Measurements from ENCODE around the gene GNL2. TPM values are rescaled to one million over a fixed set of nuclear protein-coding genes. Genes with fewer than 3 reads are reported as not detected.

GNL2 gene
- total RNA-seq, 1 experiment from 2014 or later: 74.7 TPM

DNA sequence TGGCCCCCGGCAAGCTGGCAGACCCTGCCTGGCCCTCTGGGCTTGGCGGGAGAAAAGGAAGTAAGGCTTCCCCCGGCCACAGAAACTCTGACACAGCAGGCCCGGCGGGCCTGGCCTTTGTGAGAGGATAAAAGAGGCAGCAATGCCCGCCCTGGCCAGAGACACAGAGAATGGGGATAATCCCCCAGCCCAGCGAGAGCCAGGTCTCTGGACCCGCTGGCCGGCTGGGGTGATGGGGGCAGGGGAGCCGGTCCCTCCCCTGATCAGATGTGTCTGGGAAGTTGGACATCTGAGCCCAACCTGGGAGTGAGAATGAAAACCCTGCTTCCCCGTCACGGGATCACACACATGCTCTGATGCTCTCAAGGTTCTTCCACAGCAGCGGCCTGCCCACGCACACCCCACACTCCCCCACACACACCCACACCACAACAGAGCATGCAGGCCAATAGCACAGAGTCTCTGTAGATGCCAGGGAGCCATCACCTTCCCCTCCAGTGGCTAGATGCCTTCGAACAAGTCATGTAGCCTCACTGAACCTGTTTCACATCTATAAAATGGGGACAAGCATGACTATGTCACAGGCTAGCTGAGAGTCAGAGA, 34.8 kb upstream of the GNL2 start:
- Mint-ChIP-seq H3K9me3 (ENCODE audit: low read depth, unreplicated experiment) (no peaks in the 10 kb centered on the region), H3K27me3 (ENCODE audit: unreplicated experiment) (no peaks in the 10 kb centered on the region), H3K27ac (ENCODE audit: unreplicated experiment) (no peak overlapping the region), H3K4me1 (ENCODE audit: low read depth, unreplicated experiment) (no peaks in the 10 kb centered on the region), H3K36me3 (ENCODE audit: insufficient read depth, unreplicated experiment) (no peaks in the 10 kb centered on the region), H3K4me3 (ENCODE audit: low read depth, unreplicated experiment) (no peak overlapping the region)
- TF ChIP-seq, protein P1, sequence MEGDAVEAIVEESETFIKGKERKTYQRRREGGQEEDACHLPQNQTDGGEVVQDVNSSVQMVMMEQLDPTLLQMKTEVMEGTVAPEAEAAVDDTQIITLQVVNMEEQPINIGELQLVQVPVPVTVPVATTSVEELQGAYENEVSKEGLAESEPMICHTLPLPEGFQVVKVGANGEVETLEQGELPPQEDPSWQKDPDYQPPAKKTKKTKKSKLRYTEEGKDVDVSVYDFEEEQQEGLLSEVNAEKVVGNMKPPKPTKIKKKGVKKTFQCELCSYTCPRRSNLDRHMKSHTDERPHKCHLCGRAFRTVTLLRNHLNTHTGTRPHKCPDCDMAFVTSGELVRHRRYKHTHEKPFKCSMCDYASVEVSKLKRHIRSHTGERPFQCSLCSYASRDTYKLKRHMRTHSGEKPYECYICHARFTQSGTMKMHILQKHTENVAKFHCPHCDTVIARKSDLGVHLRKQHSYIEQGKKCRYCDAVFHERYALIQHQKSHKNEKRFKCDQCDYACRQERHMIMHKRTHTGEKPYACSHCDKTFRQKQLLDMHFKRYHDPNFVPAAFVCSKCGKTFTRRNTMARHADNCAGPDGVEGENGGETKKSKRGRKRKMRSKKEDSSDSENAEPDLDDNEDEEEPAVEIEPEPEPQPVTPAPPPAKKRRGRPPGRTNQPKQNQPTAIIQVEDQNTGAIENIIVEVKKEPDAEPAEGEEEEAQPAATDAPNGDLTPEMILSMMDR (IDR thresholded peaks at IDR 0.05; ENCODE audit: unreplicated experiment): no peak
- no peak for DNase-seq
- CTCF ChIA-PET: no interaction called here
- BruUV-seq (replicated peaks): no TSS peak
- intact Hi-C loops (cut with micrococcal nuclease; ENCODE audit: unreplicated experiment): no loop called here

DNA sequence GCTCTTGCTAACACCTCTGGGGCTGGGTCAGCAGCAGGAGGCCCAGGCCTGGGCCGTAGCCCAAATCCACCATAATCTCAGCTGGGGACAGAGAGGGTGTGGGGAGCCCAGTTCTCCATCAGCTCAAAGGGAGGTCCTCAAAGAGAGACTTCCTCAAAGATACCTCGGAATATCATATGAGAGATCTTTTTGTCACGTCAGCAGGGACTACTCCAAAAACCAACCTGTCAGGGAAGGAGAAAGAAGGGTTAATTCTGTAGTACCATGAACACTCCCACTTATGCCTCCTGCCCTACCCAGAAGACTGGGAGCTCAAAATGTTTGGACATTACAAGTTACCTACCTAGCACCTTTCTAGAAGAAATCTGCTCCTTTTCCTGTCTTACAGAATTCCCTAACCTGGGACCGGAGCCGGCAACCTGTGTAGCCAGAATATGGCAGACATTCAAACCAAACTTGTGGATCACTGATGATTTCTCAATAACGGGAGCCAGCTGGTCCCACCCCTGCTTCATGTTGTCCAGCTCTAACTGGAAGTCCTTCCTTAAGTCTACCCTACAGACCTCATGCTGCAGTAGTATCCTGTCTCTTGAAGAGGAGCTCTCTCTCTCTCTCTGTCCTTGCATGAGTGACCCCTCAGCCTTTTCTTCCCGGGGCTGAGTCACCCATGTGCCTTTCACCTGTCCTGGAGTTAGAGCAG, 34.1 kb upstream of the GNL2 start:
- CTCF ChIA-PET: no interaction called here
- BruUV-seq (replicated peaks): no TSS peak
- no peaks in the 10 kb centered on the region for H3K9me3 Mint-ChIP-seq (ENCODE audit: low read depth, unreplicated experiment)
- H3K4me1 Mint-ChIP-seq (ENCODE audit: low read depth, unreplicated experiment): no peaks in the 10 kb centered on the region
- TF ChIP-seq, protein P1 (IDR thresholded peaks at IDR 0.05; ENCODE audit: unreplicated experiment): no peak
- no peak for DNase-seq
- no peak overlapping the region for H3K27ac Mint-ChIP-seq (ENCODE audit: unreplicated experiment)
- H3K36me3 Mint-ChIP-seq (ENCODE audit: insufficient read depth, unreplicated experiment): no peaks in the 10 kb centered on the region
- intact Hi-C loops (cut with micrococcal nuclease; ENCODE audit: unreplicated experiment): no loop called here
- no peaks in the 10 kb centered on the region for H3K27me3 Mint-ChIP-seq (ENCODE audit: unreplicated experiment)
- no peak overlapping the region for H3K4me3 Mint-ChIP-seq (ENCODE audit: low read depth, unreplicated experiment)

DNA sequence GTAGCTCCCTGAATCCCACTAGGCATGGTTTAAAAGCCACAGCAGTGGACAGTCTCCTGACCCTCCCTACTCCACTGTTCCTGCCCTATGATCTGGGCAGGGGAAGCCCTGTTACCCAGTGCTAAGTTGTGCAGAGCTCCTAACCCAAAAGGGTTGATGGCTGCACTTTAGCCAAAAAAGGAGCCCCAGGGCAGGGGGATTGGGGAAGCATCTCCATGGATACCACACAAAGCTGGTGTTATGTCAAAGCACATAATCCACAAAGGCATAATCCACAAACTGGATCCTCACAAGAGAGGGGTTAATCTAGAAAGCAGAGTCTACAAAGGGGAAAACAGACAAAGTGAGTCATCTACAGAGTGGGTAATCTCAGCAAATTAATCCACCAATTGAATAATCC, 33.3 kb upstream of the GNL2 start:
- Mint-ChIP-seq H3K4me3 (ENCODE audit: low read depth, unreplicated experiment) (no peak overlapping the region), H3K27me3 (ENCODE audit: unreplicated experiment) (no peaks in the 10 kb centered on the region), H3K36me3 (ENCODE audit: insufficient read depth, unreplicated experiment) (no peaks in the 10 kb centered on the region), H3K27ac (ENCODE audit: unreplicated experiment) (no peak overlapping the region), H3K9me3 (ENCODE audit: low read depth, unreplicated experiment) (no peaks in the 10 kb centered on the region), H3K4me1 (ENCODE audit: low read depth, unreplicated experiment) (no peaks in the 10 kb centered on the region)
- BruUV-seq (replicated peaks): no TSS peak
- TF ChIP-seq, protein P1 (IDR thresholded peaks at IDR 0.05; ENCODE audit: unreplicated experiment): no peak
- DNase-seq: no peak
- CTCF ChIA-PET: no interaction called here
- intact Hi-C loops (cut with micrococcal nuclease; ENCODE audit: unreplicated experiment): no loop called here

DNA sequence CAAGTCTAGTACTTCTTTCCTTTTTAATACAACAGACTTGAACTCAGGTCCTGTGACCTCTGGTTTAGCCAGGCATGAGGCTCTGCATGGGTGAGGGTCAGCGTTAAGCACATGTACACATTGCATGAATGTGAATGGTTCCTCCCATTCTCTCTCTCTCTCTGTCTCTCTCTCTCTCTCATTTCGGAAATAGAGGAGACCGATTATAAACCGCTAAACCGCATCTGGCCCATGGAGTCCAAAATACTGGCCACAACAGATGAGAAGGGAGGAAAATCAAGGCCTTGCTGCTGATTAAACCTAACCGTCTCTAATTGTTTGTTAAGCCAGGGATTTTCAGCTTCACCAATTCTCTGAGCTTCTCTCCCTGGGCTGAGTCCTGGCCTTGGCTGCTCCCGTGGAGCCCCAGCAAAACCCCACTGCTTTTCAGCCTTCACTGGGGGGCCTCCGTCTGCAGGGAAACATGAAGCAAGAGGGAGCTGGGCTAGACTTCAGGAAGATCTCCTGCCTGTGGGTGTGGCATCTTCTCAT, 32.4 kb upstream of the GNL2 start:
- no peak overlapping the region for H3K27ac Mint-ChIP-seq (ENCODE audit: unreplicated experiment)
- no peak for DNase-seq
- no TSS peak for BruUV-seq (replicated peaks)
- H3K4me1 Mint-ChIP-seq (ENCODE audit: low read depth, unreplicated experiment): no peaks in the 10 kb centered on the region
- CTCF ChIA-PET: no interaction called here
- no peaks in the 10 kb centered on the region for H3K36me3 Mint-ChIP-seq (ENCODE audit: insufficient read depth, unreplicated experiment)
- no peaks in the 10 kb centered on the region for H3K9me3 Mint-ChIP-seq (ENCODE audit: low read depth, unreplicated experiment)
- intact Hi-C loops (cut with micrococcal nuclease; ENCODE audit: unreplicated experiment): no loop called here
- H3K27me3 Mint-ChIP-seq (ENCODE audit: unreplicated experiment): no peaks in the 10 kb centered on the region
- TF ChIP-seq, protein P1 (IDR thresholded peaks at IDR 0.05; ENCODE audit: unreplicated experiment): no peak
- no peak overlapping the region for H3K4me3 Mint-ChIP-seq (ENCODE audit: low read depth, unreplicated experiment)
